GM23338 (cell line): ENCODE data around the gene LIX1L. TPM values are rescaled to one million over a fixed set of nuclear protein-coding genes. Genes with fewer than 3 reads are reported as not detected.

Source experiments
- ATAC-seq: fragments of 200-7000 bp; cut with Tn5 transposase; 3 replicates; pipeline ENCODE4 v1.9.1; 2020
- DNase-seq: peaks from one replicate; pipeline ENCODE4 v3.0.0-alpha.2; 2015; ENCODE audit warnings: low spot score
- H2AFZ ChIP-seq: fragments of 200-600 bp; sonication (generic); 2 replicates; pipeline ENCODE4 v1.8.0; 2016; ENCODE audit warnings: antibody characterized with exemption, mild to moderate bottlenecking, moderate library complexity
- H3F3A ChIP-seq: fragments of 200-600 bp; sonication (generic); replicated peaks from 2 replicates; pipeline ENCODE4 v1.8.0; 2017; ENCODE audit warnings: antibody characterized with exemption, mixed run types, low read depth
- H3K27ac ChIP-seq: fragments of 200-600 bp; sonication (generic); 2 replicates; pipeline ENCODE4 v1.6.1; 2016; ENCODE audit warnings: low read depth
- H3K27me3 ChIP-seq: fragments of 200-600 bp; sonication (generic); 2 replicates; pipeline ENCODE4 v1.8.0; 2016; ENCODE audit warnings: mild to moderate bottlenecking, mixed run types, moderate library complexity; ENCODE audit not compliant: insufficient read depth
- H3K36me3 ChIP-seq: fragments of 200-600 bp; sonication (generic); 2 replicates; pipeline ENCODE4 v1.8.0; 2016; ENCODE audit warnings: mild to moderate bottlenecking; ENCODE audit not compliant: insufficient read depth
- H3K4me1 ChIP-seq: fragments of 200-600 bp; sonication (generic); 2 replicates; pipeline ENCODE4 v1.8.0; 2016; ENCODE audit warnings: mild to moderate bottlenecking, moderate library complexity; ENCODE audit not compliant: insufficient read depth
- H3K4me2 ChIP-seq: fragments of 200-600 bp; sonication (generic); 2 replicates; pipeline ENCODE4 v1.7.1; 2017; ENCODE audit warnings: mixed run types
- H3K4me3 ChIP-seq: fragments of 200-600 bp; sonication (generic); 2 replicates; pipeline ENCODE4 v1.6.1; 2016; ENCODE audit warnings: mixed run types
- H3K79me2 ChIP-seq: fragments of 200-600 bp; sonication (generic); replicated peaks from 2 replicates; pipeline ENCODE4 v1.8.0; 2017; ENCODE audit warnings: mild to moderate bottlenecking; ENCODE audit not compliant: insufficient read depth
- H3K9me2 ChIP-seq: fragments of 200-600 bp; sonication (generic); 2 replicates; pipeline ENCODE4 v1.8.0; 2017; ENCODE audit not compliant: insufficient read depth
- H4K20me1 ChIP-seq: fragments of 200-600 bp; sonication (generic); replicated peaks from 2 replicates; pipeline ENCODE4 v1.8.0; 2017; ENCODE audit warnings: mild to moderate bottlenecking; ENCODE audit not compliant: insufficient read depth
- H3K27ac Mint-ChIP-seq: 2 replicates; pipeline ENCODE4 v1.8.0; 2020; ENCODE audit warnings: inconsistent platforms, mild to moderate bottlenecking, moderate library complexity, mixed read lengths
- H3K27me3 Mint-ChIP-seq: 3 replicates; pipeline ENCODE4 v1.8.0; 2022; ENCODE audit warnings: low read depth, mild to moderate bottlenecking, moderate library complexity, mixed read lengths, inconsistent platforms; ENCODE audit not compliant: insufficient read depth, poor library complexity
- H3K36me3 Mint-ChIP-seq: 3 replicates; pipeline ENCODE4 v1.8.0; 2021; ENCODE audit warnings: low read depth, mild to moderate bottlenecking, inconsistent platforms, moderate library complexity, mixed read lengths
- H3K4me1 Mint-ChIP-seq: 3 replicates; pipeline ENCODE4 v1.8.0; 2020; ENCODE audit warnings: mild to moderate bottlenecking, inconsistent platforms, mixed read lengths
- H3K4me3 Mint-ChIP-seq: 3 replicates; pipeline ENCODE4 v1.8.0; 2021; ENCODE audit warnings: moderate library complexity, mild to moderate bottlenecking, inconsistent platforms, mixed read lengths
- H3K9me3 Mint-ChIP-seq: 3 replicates; pipeline ENCODE4 v1.8.0; 2020; ENCODE audit warnings: moderate library complexity, mild to moderate bottlenecking, inconsistent platforms, mixed read lengths
- CTCF ChIP-seq, 2 experiments: fragments of 200-600 bp in 1 of 2; sonication (generic) in 1 of 2; conservative IDR thresholded peaks; 2 replicates each; pipeline versions ENCODE4 v1.5.1 to v1.6.1; 2016 to 2017; ENCODE audit warnings: antibody characterized with exemption in 2 of 2, low read depth in 2 of 2, mild to moderate bottlenecking in 2 of 2, moderate library complexity in 1 of 2
- EZH2phosphoT487 ChIP-seq: fragments of 200-600 bp; sonication (generic); IDR thresholded peaks from one replicate; pipeline ENCODE4 v1.8.1; 2018; ENCODE audit warnings: antibody characterized with exemption; ENCODE audit not compliant: unreplicated experiment
- POLR2AphosphoS5 ChIP-seq: IDR thresholded peaks from 2 replicates; pipeline ENCODE4 v1.6.1; 2016; ENCODE audit warnings: antibody characterized with exemption, low read depth
- ZNF114 ChIP-seq: fragments of 250-450 bp; sonication (Bioruptor Pico); IDR thresholded peaks from 2 replicates; pipeline ENCODE4 v1.5.0; 2020; ENCODE audit warnings: mild to moderate bottlenecking, moderate library complexity
- ZNF462 ChIP-seq: fragments of 250-450 bp; sonication (Bioruptor Pico); IDR thresholded peaks from 2 replicates; pipeline ENCODE4 v1.5.0; 2020; ENCODE audit warnings: mild to moderate bottlenecking, moderate library complexity
- polyA plus RNA-seq: library from polyadenylated mRNA; unstranded; fragments of >200 nt; fragmentation: Nextera tagmentation; extraction: Ambion mirVana; gene quantifications from 2 replicates; pipeline ENCODE4 v1.2.1, GENCODE V29; 2016
- total RNA-seq: library from RNA; depleted of rRNA; stranded (reverse); fragments of >200 nt; shearing (Covaris generic); gene quantifications from 2 replicates; pipeline ENCODE4 v1.2.3, GENCODE V29; 2014

The LIX1L gene
- total and polyA plus RNA-seq, 2 experiments from 2014 or later = 0.76 to 2.6 TPM

GRCh38 chr1:145985129-145985501 is 27.3 kb upstream of the LIX1L start (continued):
- no peak for TF ChIP-seq ZNF462 (CRISPR knock-in tag)

- Histone ChIP-seq H3K27ac (no peak overlapping the region), H2AFZ (0 out of 2 replicates have a peak overlapping the region, but pooled peaks have one; percentile 36), H3K27me3 (no peaks in the 10 kb centered on the region), H3K36me3 (no peaks in the 10 kb centered on the region), H3K4me3 (no peak overlapping the region), H3K4me1 (peaks cover 14% of the 10 kb centered on the region), H3K4me2 (no peak overlapping the region), H3F3A (no peaks in the 10 kb centered on the region), H3K79me2 (no peaks in the 10 kb centered on the region), H3K9me2 (no peaks in the 10 kb centered on the region), H4K20me1 (no peaks in the 10 kb centered on the region)
- Mint-ChIP-seq H3K9me3 (no peaks in the 10 kb centered on the region), H3K36me3 (no peaks in the 10 kb centered on the region), H3K4me1 (peaks cover 28% of the 10 kb centered on the region), H3K27ac (no peak overlapping the region), H3K27me3 (peaks cover 3% of the 10 kb centered on the region), H3K4me3 (no peak overlapping the region)
- DNase-seq (no peak), ATAC-seq (no peak)
- TF ChIP-seq POLR2AphosphoS5 = no peak
- TF ChIP-seq ZNF114 (CRISPR knock-in tag) = no peak
- TF ChIP-seq CTCF (conservative IDR thresholded peaks at IDR 0.05; ENCODE audit: low read depth in 2 of 2) = no peak
- no peak for TF ChIP-seq EZH2phosphoT487
Observed at GRCh38 chr1:145983960-145984830, 26.4 kb upstream of the LIX1L start.
